GM21526 (cell line): Measurements from ENCODE around the gene CYP4Z1.
"Not testable (repeated sequence)": the region's sequence is repeated elsewhere in the genome, so short reads cannot be mapped to it uniquely, and the experiment has no call there.

ENCODE experiments used
- ATAC-seq: cut with Tn5 transposase; IDR thresholded peaks from one replicate; pipeline ENCODE4 v1.9.1; 2021; ENCODE audit warnings: moderate library complexity; ENCODE audit not compliant: unreplicated experiment, low FRiP score

Gene CYP4Z1

GRCh38 chr1:47126997-47127396, 60.0 kb downstream of the CYP4Z1 start:
- not testable (repeated sequence) for ATAC-seq

- no peak for ATAC-seq
These were observed 61.2 kb downstream of the CYP4Z1 start for GRCh38 chr1:47128221-47128620.

- not testable (repeated sequence) for ATAC-seq
These were observed 61.8 kb downstream of the CYP4Z1 start for GRCh38 chr1:47128854-47129253.

- ATAC-seq = not testable (repeated sequence)
These were observed 62.6 kb downstream of the CYP4Z1 start for GRCh38 chr1:47129489-47130230.

- ATAC-seq = not testable (repeated sequence)
These were observed 65.6 kb downstream of the CYP4Z1 start for GRCh38 chr1:47132665-47133064.

- no peak for ATAC-seq
These were observed 70.2 kb downstream of the CYP4Z1 start, which contains the start of gene CYP4A22 for GRCh38 chr1:47137198-47137597. CYP4A22 (plus strand) TSS chr1:47137441; CDS start chr1:47137486, 45 bp downstream.

GRCh38 chr1:47137925-47138615, 71.0 kb downstream of the CYP4Z1 start:
- ATAC-seq = no peak

GRCh38 chr1:47140358-47140757, 73.3 kb downstream of the CYP4Z1 start:
- not testable (repeated sequence) for ATAC-seq

GRCh38 chr1:47143654-47144053, 76.6 kb downstream of the CYP4Z1 start:
- not testable (repeated sequence) for ATAC-seq

GRCh38 chr1:47146495-47146894, 79.5 kb downstream of the CYP4Z1 start:
- not testable (repeated sequence) for ATAC-seq

GRCh38 chr1:47147047-47147785, 80.2 kb downstream of the CYP4Z1 start:
- no peak for ATAC-seq

- not testable (repeated sequence) for ATAC-seq
These were observed 82.1 kb downstream of the CYP4Z1 start for GRCh38 chr1:47149162-47149561.

- ATAC-seq = not testable (repeated sequence)
These were observed 89.4 kb downstream of the CYP4Z1 start for GRCh38 chr1:47156457-47156856.

- not testable (repeated sequence) for ATAC-seq
These were observed 90.9 kb downstream of the CYP4Z1 start for GRCh38 chr1:47157957-47158356.

GRCh38 chr1:47160716-47161115, 93.7 kb downstream of the CYP4Z1 start:
- no peak for ATAC-seq

- no peak for ATAC-seq
These were observed 94.4 kb downstream of the CYP4Z1 start for GRCh38 chr1:47161298-47162040.

- no peak for ATAC-seq
These were observed 97.5 kb downstream of the CYP4Z1 start for GRCh38 chr1:47164552-47164951.
